Trophoblast cell (in vitro differentiated cells and primary cell): ENCODE measurements around the gene CORO6.

Experiments
- DNase-seq, 2 donors: peaks; one replicate each; pipeline ENCODE4 v3.0.0-alpha.2; 2016
- H2AFZ ChIP-seq: 2 replicates; pipeline ENCODE4 v1.6.1; 2013; ENCODE audit warnings: low read length, moderate library complexity, mild to moderate bottlenecking; ENCODE audit not compliant: insufficient read depth, poor library complexity
- H2AK5ac ChIP-seq: 2 replicates; pipeline ENCODE4 v1.6.1; 2013; ENCODE audit warnings: mild to moderate bottlenecking, low read length
- H2BK120ac ChIP-seq: 2 replicates; pipeline ENCODE4 v1.6.1; 2013; ENCODE audit warnings: low read length, mild to moderate bottlenecking, moderate library complexity; ENCODE audit not compliant: insufficient read depth, poor library complexity
- H2BK12ac ChIP-seq: 2 replicates; pipeline ENCODE4 v1.6.1; 2013; ENCODE audit warnings: mild to moderate bottlenecking, low read length, moderate library complexity
- H2BK5ac ChIP-seq: 2 replicates; pipeline ENCODE4 v1.6.1; 2013; ENCODE audit warnings: low read length, low read depth, moderate library complexity, mild to moderate bottlenecking; ENCODE audit not compliant: poor library complexity
- H3K14ac ChIP-seq: 2 replicates; pipeline ENCODE4 v1.6.1; 2013; ENCODE audit warnings: mild to moderate bottlenecking, low read length
- H3K18ac ChIP-seq: 2 replicates; pipeline ENCODE4 v1.6.1; 2013; ENCODE audit warnings: mild to moderate bottlenecking, low read length
- H3K23ac ChIP-seq: 2 replicates; pipeline ENCODE4 v1.6.1; 2013; ENCODE audit warnings: low read length
- H3K27ac ChIP-seq: 2 replicates; pipeline ENCODE4 v1.5.1; 2013; ENCODE audit warnings: low read depth, mild to moderate bottlenecking, inconsistent platforms, low read length, moderate library complexity
- H3K27me3 ChIP-seq: 2 replicates; pipeline ENCODE4 v1.6.1; 2013; ENCODE audit warnings: inconsistent platforms, mild to moderate bottlenecking, low read length, moderate library complexity; ENCODE audit not compliant: insufficient read depth
- H3K36me3 ChIP-seq, 2 experiments: 1 replicate in 1 of 2; 2 replicates in 1 of 2; pipeline ENCODE4 v1.6.1; 2013; ENCODE audit warnings: low read length in 2 of 2, mild to moderate bottlenecking in 2 of 2, moderate library complexity in 1 of 2; ENCODE audit not compliant: insufficient read depth in 2 of 2, control insufficient read depth in 1 of 2
- H3K4ac ChIP-seq: 2 replicates; pipeline ENCODE4 v1.6.1; 2013; ENCODE audit warnings: low read depth, mild to moderate bottlenecking, low read length, moderate library complexity
- H3K4me1 ChIP-seq, 2 experiments: 1 replicate in 1 of 2; 2 replicates in 1 of 2; pipeline ENCODE4 v1.6.1; 2013; ENCODE audit warnings: low read length in 2 of 2, mild to moderate bottlenecking in 2 of 2, moderate library complexity in 1 of 2; ENCODE audit not compliant: insufficient read depth in 2 of 2, control insufficient read depth in 1 of 2
- H3K4me2 ChIP-seq: 2 replicates; pipeline ENCODE4 v1.6.1; 2013; ENCODE audit warnings: inconsistent platforms, mild to moderate bottlenecking, low read length, moderate library complexity
- H3K4me3 ChIP-seq: 2 replicates; pipeline ENCODE4 v1.5.1; 2013; ENCODE audit warnings: mild to moderate bottlenecking, low read depth, low read length, inconsistent platforms
- H3K79me1 ChIP-seq: one replicate; pipeline ENCODE4 v1.6.1; 2013; ENCODE audit warnings: low read length
- H3K79me2 ChIP-seq: 2 replicates; pipeline ENCODE4 v1.6.1; 2013; ENCODE audit warnings: low read length, mild to moderate bottlenecking; ENCODE audit not compliant: control insufficient read depth, insufficient read depth, poor library complexity
- H3K9ac ChIP-seq: 2 replicates; pipeline ENCODE4 v1.6.1; 2013; ENCODE audit warnings: mild to moderate bottlenecking, low read length
- H3K9me3 ChIP-seq: 2 replicates; pipeline ENCODE4 v1.6.1; 2013; ENCODE audit warnings: low read depth, mild to moderate bottlenecking, control low read depth, inconsistent platforms, low read length; ENCODE audit not compliant: insufficient read depth
- H4K12ac ChIP-seq: 2 replicates; pipeline ENCODE4 v1.6.1; 2013; ENCODE audit warnings: low read depth, mild to moderate bottlenecking, low read length, moderate library complexity
- H4K8ac ChIP-seq: 2 replicates; pipeline ENCODE4 v1.6.1; 2013; ENCODE audit warnings: low read depth, mild to moderate bottlenecking, low read length, moderate library complexity
- H4K91ac ChIP-seq: one replicate; pipeline ENCODE4 v1.6.1; 2013; ENCODE audit warnings: low read depth, mild to moderate bottlenecking, low read length, moderate library complexity
- WGBS: extraction: QIAGEN DNeasy Blood & Tissue Kit; methylation state at CpG from one replicate; pipeline ENCODE4 v1.1.7; 2013; ENCODE audit warnings: missing lambda C conversion rate; ENCODE audit not compliant: insufficient read length, insufficient coverage; ENCODE audit errors: extremely low coverage; 5-methylcytosine and 5-hydroxymethylcytosine counted together

The CORO6 gene

DNA sequence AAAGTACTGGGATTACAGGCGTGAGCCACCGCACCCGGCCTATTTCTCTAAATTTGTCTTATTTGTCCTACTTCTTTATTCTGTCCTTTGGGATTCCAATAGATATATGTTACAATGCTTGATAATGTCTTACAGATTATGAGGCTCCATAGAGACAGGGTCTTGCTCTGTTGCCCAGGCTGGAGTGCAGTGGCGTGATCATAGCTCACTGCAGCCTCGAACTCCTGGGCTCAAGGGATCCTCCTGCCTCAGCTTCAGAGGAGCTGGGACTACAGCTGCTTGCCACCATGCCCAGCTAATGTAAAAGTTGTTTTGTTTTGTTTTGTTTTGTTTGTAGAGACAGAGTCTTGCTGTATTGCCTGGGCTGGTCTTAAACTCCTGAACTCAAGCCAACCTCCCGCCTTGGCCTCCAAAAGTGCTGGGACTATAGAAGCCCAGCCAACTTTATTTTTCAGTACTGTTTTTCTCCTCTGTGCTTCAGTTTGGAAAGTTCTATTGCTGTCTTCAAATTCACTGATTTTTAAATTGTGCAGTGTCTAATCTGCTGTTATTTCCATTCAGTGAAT lies 19.5 kb downstream of the CORO6 start:
- H3K23ac ChIP-seq, result no peak overlapping the region
- no CpG with 5 or more reads among the region's 6 CpGs for WGBS

DNA sequence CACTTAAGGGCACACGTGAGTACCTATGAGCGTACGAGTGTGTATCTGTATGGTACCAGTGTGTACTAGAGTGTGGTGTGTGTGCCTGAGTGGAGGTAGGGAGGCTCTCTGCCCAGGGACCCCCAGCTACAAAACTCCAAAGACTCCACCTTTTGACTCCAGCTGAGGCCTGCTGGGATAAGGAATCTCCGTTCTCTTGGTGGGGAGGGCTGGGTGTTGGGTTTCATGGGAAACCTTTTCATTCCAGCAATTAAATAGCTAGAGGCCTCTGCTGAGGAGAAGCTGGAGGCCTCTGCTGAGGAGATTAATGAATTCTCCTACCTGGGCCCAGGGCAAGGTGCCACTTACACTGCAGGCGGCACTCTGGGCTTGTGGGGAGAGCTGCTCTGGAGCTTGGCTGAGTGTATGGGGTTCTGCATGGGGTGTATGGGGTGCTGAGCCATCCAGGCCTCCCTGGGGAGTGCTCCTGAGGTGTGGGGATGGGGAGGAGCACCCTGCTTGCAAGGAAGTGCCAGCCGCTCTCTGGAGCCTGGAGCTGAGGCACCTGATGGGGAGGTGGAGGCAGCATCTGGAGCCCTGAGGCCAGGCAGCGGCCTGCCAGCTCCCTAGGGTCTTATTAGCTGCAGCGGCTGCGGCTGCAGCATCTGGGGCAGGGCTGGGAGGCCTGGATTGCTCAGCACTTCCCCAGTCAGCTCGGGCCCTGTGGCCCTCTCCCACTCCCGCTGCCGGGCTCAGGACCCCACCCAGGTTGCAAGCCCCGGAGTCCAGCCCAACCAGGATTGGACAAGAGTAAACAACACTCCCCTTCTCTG lies 25.1 kb downstream of the CORO6 start:
- H3K4me1 ChIP-seq, result peaks cover 6 to 8% of the 10 kb centered on the region in 2 experiments
- no peaks in the 10 kb centered on the region for H3K79me2 ChIP-seq
- H2BK5ac ChIP-seq, result no peak overlapping the region
- no peak for DNase-seq
- no peak overlapping the region for H4K12ac ChIP-seq
- no peak overlapping the region for H2AK5ac ChIP-seq
- H3K14ac ChIP-seq, result no peak overlapping the region
- whole genome bisulfite sequencing, result no CpG with 5 or more reads among the region's 13 CpGs
- H4K91ac ChIP-seq, result no peak overlapping the region
- H4K8ac ChIP-seq, result no peak overlapping the region
- no peaks in the 10 kb centered on the region for H3K79me1 ChIP-seq
- H2BK12ac ChIP-seq, result no peak overlapping the region
- no peaks in the 10 kb centered on the region for H3K9me3 ChIP-seq
- H3K9ac ChIP-seq, result no peak overlapping the region
- H3K27ac ChIP-seq, result no peak overlapping the region
- H2BK120ac ChIP-seq, result no peak overlapping the region
- no peak overlapping the region for H2AFZ ChIP-seq
- H3K4ac ChIP-seq, result no peak overlapping the region
- no peak overlapping the region for H3K23ac ChIP-seq
- H3K36me3 ChIP-seq, result no peaks in the 10 kb centered on the region
- peaks cover 9% of the 10 kb centered on the region for H3K27me3 ChIP-seq
- H3K18ac ChIP-seq, result no peak overlapping the region
- no peak overlapping the region for H3K4me2 ChIP-seq
- no peak overlapping the region for H3K4me3 ChIP-seq

More for the DNA sequence above, 19.5 kb downstream of the CORO6 start:
- Histone ChIP-seq H2AFZ (no peak overlapping the region), H4K91ac (no peak overlapping the region), H3K9ac (no peak overlapping the region), H3K79me2 (no peaks in the 10 kb centered on the region), H2BK12ac (no peak overlapping the region), H3K18ac (no peak overlapping the region), H3K9me3 (no peaks in the 10 kb centered on the region), H2BK5ac (no peak overlapping the region), H3K4ac (no peak overlapping the region), H4K12ac (no peak overlapping the region), H3K4me2 (no peak overlapping the region), H3K4me3 (no peak overlapping the region), H3K4me1 (no peaks in the 10 kb centered on the region), H3K79me1 (no peaks in the 10 kb centered on the region), H3K36me3 (no peaks in the 10 kb centered on the region), H3K27ac (no peak overlapping the region), H3K27me3 (no peaks in the 10 kb centered on the region), H2BK120ac (no peak overlapping the region), H4K8ac (no peak overlapping the region), H2AK5ac (no peak overlapping the region), H3K14ac (no peak overlapping the region)
- no peak for DNase-seq

DNA sequence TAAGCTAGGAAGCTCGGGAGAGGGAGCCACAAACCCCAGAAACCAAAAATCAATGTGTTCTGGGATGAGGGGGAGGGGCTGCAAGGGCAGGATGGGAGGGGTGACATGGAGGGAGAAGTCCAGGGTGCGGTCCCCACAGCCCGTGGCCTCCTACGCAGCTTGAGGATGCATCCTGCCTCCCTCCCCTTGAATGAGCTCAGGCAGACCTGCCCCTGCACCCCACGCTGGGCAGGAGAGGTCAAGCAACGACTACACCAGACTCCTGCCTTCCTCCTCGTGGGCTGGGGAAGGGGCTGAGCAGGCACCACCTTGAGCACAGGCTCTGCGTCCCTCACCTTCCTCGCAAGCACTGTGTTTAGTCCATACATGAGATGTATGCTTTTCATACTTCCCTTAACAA lies 25.9 kb downstream of the CORO6 start:
- Histone ChIP-seq H4K91ac (no peak overlapping the region), H3K27ac (no peak overlapping the region), H3K9me3 (no peaks in the 10 kb centered on the region), H3K4me1 (peaks cover 13% of the 10 kb centered on the region in 2 experiments), H2AFZ (no peak overlapping the region), H3K23ac (no peak overlapping the region), H3K79me1 (no peaks in the 10 kb centered on the region), H3K4me2 (no peak overlapping the region), H3K27me3 (peaks cover 9% of the 10 kb centered on the region), H4K12ac (no peak overlapping the region), H2BK120ac (no peak overlapping the region), H3K18ac (no peak overlapping the region), H2BK12ac (no peak overlapping the region), H2AK5ac (no peak overlapping the region), H3K9ac (no peak overlapping the region), H3K4ac (no peak overlapping the region), H4K8ac (no peak overlapping the region), H3K36me3 (no peaks in the 10 kb centered on the region), H3K79me2 (no peaks in the 10 kb centered on the region), H3K14ac (no peak overlapping the region), H3K4me3 (no peak overlapping the region), H2BK5ac (no peak overlapping the region)
- WGBS, result no CpG with 5 or more reads among the region's 9 CpGs
- no peak for DNase-seq

DNA sequence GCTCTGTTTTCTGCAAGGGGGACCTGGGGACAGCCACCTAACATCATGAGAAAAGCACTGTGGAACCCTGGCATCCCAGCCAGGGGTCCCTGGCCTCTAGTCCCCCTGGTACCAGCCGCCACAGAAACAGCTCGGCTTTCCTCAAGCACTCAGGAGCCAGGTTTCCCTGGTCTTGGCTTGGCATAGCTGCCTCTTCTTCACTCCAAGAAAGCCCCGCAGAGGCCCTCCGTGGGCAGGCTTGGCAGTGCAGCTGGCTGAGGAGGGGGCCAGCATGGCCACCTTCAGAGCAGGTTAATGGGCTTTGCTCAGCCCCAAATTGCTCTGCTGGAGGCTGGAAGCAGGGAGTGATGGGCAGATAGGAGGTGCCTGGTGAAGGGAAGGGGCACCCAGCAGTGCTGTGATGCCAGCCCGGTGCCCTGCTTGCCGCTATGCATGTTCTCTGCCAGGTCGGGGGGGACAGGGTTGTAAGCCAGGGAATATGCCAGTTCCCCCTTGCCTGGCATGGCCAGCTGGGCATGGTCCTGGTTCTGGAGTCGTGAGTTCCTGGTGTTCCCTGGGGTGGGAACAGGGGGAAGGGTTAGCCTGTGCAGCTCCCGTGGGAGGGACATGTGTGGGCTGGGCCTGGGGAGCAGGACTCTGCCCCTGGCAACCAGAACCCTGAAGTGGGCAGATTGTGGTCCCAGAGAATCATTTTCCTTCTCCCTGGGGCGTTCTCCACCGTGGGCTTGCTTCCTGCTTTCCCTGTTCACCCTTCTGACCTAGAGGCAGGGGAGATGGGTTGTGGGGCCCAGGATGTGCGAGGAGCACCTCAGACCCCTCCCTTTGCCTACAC lies 26.6 kb downstream of the CORO6 start:
- Histone ChIP-seq H3K27ac (no peak overlapping the region), H3K14ac (no peak overlapping the region), H3K4me1 (peaks cover 14 to 16% of the 10 kb centered on the region in 2 experiments), H3K9me3 (no peaks in the 10 kb centered on the region), H2BK120ac (no peak overlapping the region), H3K9ac (no peak overlapping the region), H4K8ac (no peak overlapping the region), H3K27me3 (peaks cover 9% of the 10 kb centered on the region), H2BK12ac (no peak overlapping the region), H2BK5ac (no peak overlapping the region), H3K4ac (no peak overlapping the region), H2AK5ac (no peak overlapping the region), H3K79me1 (peaks cover under 1% of the 10 kb centered on the region), H3K18ac (no peak overlapping the region), H4K91ac (no peak overlapping the region), H4K12ac (no peak overlapping the region), H3K36me3 (no peaks in the 10 kb centered on the region), H3K23ac (no peak overlapping the region), H2AFZ (no peak overlapping the region), H3K79me2 (no peaks in the 10 kb centered on the region), H3K4me2 (no peak overlapping the region), H3K4me3 (no peak overlapping the region)
- no CpG with 5 or more reads among the region's 12 CpGs for WGBS
- DNase-seq, result no peak
